LNCaP clone FGC (cell line): ENCODE results near the gene NEK5.
A peak's percentile ranks its signal among the peaks of the same experiment; 100 is the strongest.

ENCODE experiments used
- DNase-seq: peaks from one replicate; pipeline ENCODE4 v3.0.0-alpha.2; 2011; ENCODE audit warnings: low read depth
- H3K4me3 ChIP-seq: 2 replicates; pipeline ENCODE4 v1.5.1; 2011; ENCODE audit warnings: mild to moderate bottlenecking, low read depth, low read length, control low read depth
- CTCF ChIP-seq: IDR thresholded peaks from 2 replicates; pipeline ENCODE4 v1.5.1; 2012; ENCODE audit warnings: mild to moderate bottlenecking; ENCODE audit not compliant: control insufficient read depth, insufficient read depth; ENCODE audit errors: extremely low read depth

NEK5 gene

GRCh38 chr13:52012512-52012836 lies 116.4 kb downstream of the NEK5 start:
- DNase-seq, result no peak
- no peak for TF ChIP-seq CTCF
- H3K4me3 ChIP-seq, result peak overlapping the region; percentile 65

GRCh38 chr13:52011632-52012511 lies 117.0 kb downstream of the NEK5 start, which contains the start of gene ALG11:
ALG11 (plus strand) TSS chr13:52012398; CDS start chr13:52012419, 21 bp downstream.
- peak within 1 kb of the TSS; percentile 65 for H3K4me3 ChIP-seq
- no peak for TF ChIP-seq CTCF
- peak; percentile 90 for DNase-seq

- DNase-seq, result no peak
- no peak for TF ChIP-seq CTCF
- H3K4me3 ChIP-seq, result peak within 1 kb of the TSS; percentile 65
These were observed 117.8 kb downstream of the NEK5 start, which contains the start of gene ATP7B for GRCh38 chr13:52010890-52011631. ATP7B (minus strand) TSS chr13:52011450; CDS start chr13:52011337, 113 bp downstream.

- TF ChIP-seq CTCF, result no peak
- no peak overlapping the region for H3K4me3 ChIP-seq
- no peak for DNase-seq
These were observed 118.9 kb downstream of the NEK5 start for GRCh38 chr13:52009946-52010345.

GRCh38 chr13:52006523-52007245 lies 122.2 kb downstream of the NEK5 start:
- no peak overlapping the region for H3K4me3 ChIP-seq
- no peak for TF ChIP-seq CTCF
- DNase-seq, result no peak

GRCh38 chr13:52005841-52006522 lies 122.9 kb downstream of the NEK5 start:
- no peak for TF ChIP-seq CTCF
- no peak overlapping the region for H3K4me3 ChIP-seq
- DNase-seq, result no peak
